Testis (tissue), 3 donors: ENCODE measurements around the gene POLR2A. TPM values are rescaled to one million over a fixed set of nuclear protein-coding genes. Genes with fewer than 3 reads are reported as not detected.
"Not testable (repeated sequence)": the region's sequence is repeated elsewhere in the genome, so short reads cannot be mapped to it uniquely, and the experiment has no call there.

Experiments
- DNase-seq: peaks from one replicate; pipeline ENCODE4 v3.0.0-alpha.2; 2019
- H3K27ac ChIP-seq, 2 donors: fragments of 200-600 bp; sonication (generic); one replicate each; pipeline ENCODE4 v1.5.1; 2019
- H3K27me3 ChIP-seq: fragments of 200-600 bp; sonication (generic); one replicate; pipeline ENCODE4 v1.5.1; 2019
- H3K36me3 ChIP-seq: fragments of 200-600 bp; sonication (generic); one replicate; pipeline ENCODE4 v1.5.1; 2017; ENCODE audit warnings: low read depth; ENCODE audit errors: missing control alignments
- H3K4me1 ChIP-seq: fragments of 200-600 bp; sonication (generic); one replicate; pipeline ENCODE4 v1.5.1; 2019
- H3K4me3 ChIP-seq, 2 donors: fragments of 200-600 bp; sonication (generic); one replicate each; pipeline ENCODE4 v1.5.1; 2017 to 2019
- H3K9me3 ChIP-seq: fragments of 200-600 bp; sonication (generic); one replicate; pipeline ENCODE4 v1.5.1; 2017
- CTCF ChIP-seq, 3 experiments: fragments of 450-650 bp in 2 of 3; fragments of 200-600 bp in 1 of 3; sonication (generic) in 1 of 3; IDR thresholded peaks; one replicate each; pipeline ENCODE4 v1.5.1; 2016 to 2019; ENCODE audit warnings: antibody characterized with exemption in 3 of 3, mild to moderate bottlenecking in 2 of 3, moderate library complexity in 1 of 3
- POLR2A ChIP-seq: fragments of 450-650 bp; IDR thresholded peaks from one replicate; pipeline ENCODE4 v1.6.1; 2017; ENCODE audit warnings: antibody characterized with exemption, mild to moderate bottlenecking, moderate library complexity
- WGBS, 2 donors: methylation state at CpG; one replicate each; pipeline ENCODE4 v1.1.5; 2018; 5-methylcytosine and 5-hydroxymethylcytosine counted together
- intact Hi-C: fragments of 100-400 bp; cut with DNase I; formaldehyde crosslinking; loops from one replicate; pipeline ENCODE4 v1.15.1; 2023; ENCODE audit warnings: low total_unique reads
- polyA plus RNA-seq: library from polyadenylated mRNA; stranded (reverse); fragments of 350-450 nt; fragmentation: Illumina TruSeq; extraction: RNeasy Lipid Tissue Mini Kit (QIAGEN cat#74804); gene quantifications from one replicate; pipeline ENCODE4 v1.2.3, GENCODE V29; 2014; ENCODE audit warnings: low read depth, low replicate concordance; ENCODE audit not compliant: insufficient read depth
- total RNA-seq, 2 donors: library from RNA; depleted of rRNA; stranded (reverse); fragments of >200 nt; gene quantifications; one replicate each; pipeline ENCODE4 v1.2.3, GENCODE V29; 2016

POLR2A gene
- total and polyA plus RNA-seq, 3 donors from 2014 or later = 175 to 391 (median 359) TPM

GRCh38 chr17:7468290-7468689 lies 15.9 kb upstream of the POLR2A start:
- no peak overlapping the region for H3K27ac ChIP-seq
- no peak overlapping the region for H3K4me3 ChIP-seq
- H3K9me3 ChIP-seq = no peaks in the 10 kb centered on the region
- TF ChIP-seq CTCF (IDR thresholded peaks at IDR 0.05) (no peak), POLR2A (no peak)
- no peaks in the 10 kb centered on the region for H3K36me3 ChIP-seq
- H3K27me3 ChIP-seq = no peaks in the 10 kb centered on the region
- DNase-seq = no peak
- intact Hi-C loops = no loop called here
- WGBS, 2 donors = 92 to 95% methylated on average over 11 of the region's 11 CpGs
- H3K4me1 ChIP-seq = peaks cover 16% of the 10 kb centered on the region

- Histone ChIP-seq H3K36me3 (no peaks in the 10 kb centered on the region), H3K27ac (no peak overlapping the region), H3K4me1 (peaks cover 16% of the 10 kb centered on the region), H3K27me3 (no peaks in the 10 kb centered on the region), H3K9me3 (no peaks in the 10 kb centered on the region), H3K4me3 (no peak overlapping the region)
- intact Hi-C loops = no loop called here
- TF ChIP-seq POLR2A = no peak
- TF ChIP-seq CTCF (IDR thresholded peaks at IDR 0.05) = no peak
- no peak for DNase-seq
- 75 to 78% methylated on average over 12 of the region's 12 CpGs for WGBS, 2 donors
Measured at GRCh38 chr17:7468804-7469389, 15.3 kb upstream of the POLR2A start.

- H3K36me3 ChIP-seq, H3K9me3 ChIP-seq, DNase-seq, H3K4me3 ChIP-seq, intact Hi-C loops, H3K27me3 ChIP-seq, H3K27ac ChIP-seq: not testable (repeated sequence)
- 95 to 97% methylated on average over 12 of the region's 12 CpGs for WGBS, 2 donors
- H3K4me1 ChIP-seq = peaks cover 16% of the 10 kb centered on the region
Measured at GRCh38 chr17:7469843-7470242, 14.3 kb upstream of the POLR2A start.

GRCh38 chr17:7470457-7470973 lies 13.7 kb upstream of the POLR2A start:
- H3K4me1 ChIP-seq = peaks cover 16% of the 10 kb centered on the region
- H3K9me3 ChIP-seq, H3K36me3 ChIP-seq, intact Hi-C loops, H3K27ac ChIP-seq, H3K4me3 ChIP-seq, DNase-seq, H3K27me3 ChIP-seq: not testable (repeated sequence)
- 69% methylated on average over 8 of the region's 8 CpGs for WGBS, 2 donors

- TF ChIP-seq POLR2A (no peak), CTCF (IDR thresholded peaks at IDR 0.05) (no peak)
- no peaks in the 10 kb centered on the region for H3K9me3 ChIP-seq
- no peak overlapping the region for H3K4me3 ChIP-seq
- WGBS, 2 donors = 82 to 89% methylated on average over 2 of the region's 2 CpGs
- peaks cover 17% of the 10 kb centered on the region for H3K4me1 ChIP-seq
- no peak for DNase-seq
- H3K27ac ChIP-seq = no peak overlapping the region
- intact Hi-C loops = no loop called here
- no peaks in the 10 kb centered on the region for H3K27me3 ChIP-seq
- H3K36me3 ChIP-seq = no peaks in the 10 kb centered on the region
Measured at GRCh38 chr17:7471729-7472128, 12.4 kb upstream of the POLR2A start.

GRCh38 chr17:7474767-7475166 lies 9.4 kb upstream of the POLR2A start:
- H3K27me3 ChIP-seq, H3K9me3 ChIP-seq, intact Hi-C loops, DNase-seq, H3K27ac ChIP-seq, H3K36me3 ChIP-seq, H3K4me3 ChIP-seq: not testable (repeated sequence)
- H3K4me1 ChIP-seq = peaks cover 19% of the 10 kb centered on the region
- WGBS, 2 donors = 84 to 93% methylated on average over 8 of the region's 8 CpGs
